Activated CD8-positive, alpha-beta T cell treated with anti-CD3 and anti-CD28 coated beads, Interleukin-2, amount 10 ng/mL, durations not matched to agents 7 days and 5 days (primary cell): ENCODE measurements around the gene ALPL. TPM values are rescaled to one million over a fixed set of nuclear protein-coding genes. Genes with fewer than 3 reads are reported as not detected.

Experiments
- ATAC-seq: fragments of 150-1000 bp; cut with Tn5 transposase; one replicate; pipeline ENCODE4 v1.10.0; 2021; ENCODE audit warnings: moderate library complexity
- CTCF ChIA-PET: fragments of 350-600 bp; sonication (Branson Sonifier 250); formaldehyde crosslinking; loops from one replicate; lab custom pipeline; 2021; ENCODE audit warnings: antibody characterized with exemption; lab: Charles Lee
- POLR2A ChIA-PET: fragments of 350-600 bp; sonication (Branson Sonifier 250); formaldehyde crosslinking; loops from one replicate; lab custom pipeline; 2021; ENCODE audit warnings: antibody characterized with exemption; lab: Charles Lee
- DNase-seq: peaks from one replicate; pipeline ENCODE4 v3.0.0-alpha.2; 2020
- H3K27ac Mint-ChIP-seq: one replicate; pipeline ENCODE4 v1.8.0; 2021; ENCODE audit warnings: mild to moderate bottlenecking, mixed read lengths
- H3K27me3 Mint-ChIP-seq: one replicate; pipeline ENCODE4 v1.8.0; 2021; ENCODE audit warnings: low read depth, mixed read lengths
- H3K36me3 Mint-ChIP-seq: one replicate; pipeline ENCODE4 v1.8.0; 2021; ENCODE audit warnings: low read depth, mixed read lengths
- H3K4me1 Mint-ChIP-seq: one replicate; pipeline ENCODE4 v1.8.0; 2021; ENCODE audit warnings: low read depth, mixed read lengths
- H3K4me3 Mint-ChIP-seq: one replicate; pipeline ENCODE4 v1.8.0; 2021; ENCODE audit warnings: mild to moderate bottlenecking, mixed read lengths
- H3K9me3 Mint-ChIP-seq: one replicate; pipeline ENCODE4 v1.8.0; 2022; ENCODE audit warnings: mixed read lengths; ENCODE audit not compliant: insufficient read depth
- total RNA-seq, 2 experiments: library from RNA; stranded (reverse); gene quantifications; one replicate each; pipeline ENCODE4 v1.2.3, GENCODE V29; 2021

ALPL gene
- total RNA-seq, 2 experiments from 2014 or later: not detected

- POLR2A ChIA-PET: interaction anchor here (0.6 kb wide), 1 partner anchor 102 kb away, joined by 3 read pairs; no protein-coding TSS in a partner anchor
- no peaks in the 10 kb centered on the region for H3K9me3 Mint-ChIP-seq
- no peaks in the 10 kb centered on the region for H3K27me3 Mint-ChIP-seq
- no peak overlapping the region for H3K4me3 Mint-ChIP-seq
- ATAC-seq: no peak
- DNase-seq: no peak
- no peaks in the 10 kb centered on the region for H3K36me3 Mint-ChIP-seq
- H3K4me1 Mint-ChIP-seq: no peaks in the 10 kb centered on the region
- no peak overlapping the region for H3K27ac Mint-ChIP-seq
- CTCF ChIA-PET: no interaction called here
Measured at GRCh38 chr1:21601278-21602048, 92.2 kb downstream of the ALPL start.

- CTCF ChIA-PET: no interaction called here
- Mint-ChIP-seq H3K27me3 (no peaks in the 10 kb centered on the region), H3K4me3 (no peak overlapping the region), H3K27ac (no peak overlapping the region), H3K9me3 (no peaks in the 10 kb centered on the region), H3K36me3 (no peaks in the 10 kb centered on the region), H3K4me1 (peaks cover 9% of the 10 kb centered on the region)
- no peak for DNase-seq
- POLR2A ChIA-PET: no interaction called here
- no peak for ATAC-seq
Measured at GRCh38 chr1:21603177-21604138, 94.2 kb downstream of the ALPL start.

- ChIA-PET CTCF (no interaction called here), POLR2A (no interaction called here)
- ATAC-seq: no peak
- H3K27ac Mint-ChIP-seq: no peak overlapping the region
- H3K4me3 Mint-ChIP-seq: no peak overlapping the region
- peaks cover 11% of the 10 kb centered on the region for H3K4me1 Mint-ChIP-seq
- no peak for DNase-seq
- no peaks in the 10 kb centered on the region for H3K36me3 Mint-ChIP-seq
- H3K27me3 Mint-ChIP-seq: peaks cover 2% of the 10 kb centered on the region
- H3K9me3 Mint-ChIP-seq: no peaks in the 10 kb centered on the region
Measured at GRCh38 chr1:21604208-21604957, 95.2 kb downstream of the ALPL start.

GRCh38 chr1:21605012-21605715 is 95.9 kb downstream of the ALPL start:
- no peak for ATAC-seq
- Mint-ChIP-seq H3K36me3 (no peaks in the 10 kb centered on the region), H3K4me1 (peaks cover 11% of the 10 kb centered on the region), H3K9me3 (no peaks in the 10 kb centered on the region), H3K27me3 (peaks cover 2% of the 10 kb centered on the region), H3K27ac (no peak overlapping the region), H3K4me3 (no peak overlapping the region)
- ChIA-PET CTCF (no interaction called here), POLR2A (no interaction called here)
- DNase-seq: no peak

- Mint-ChIP-seq H3K27ac (no peak overlapping the region), H3K9me3 (no peaks in the 10 kb centered on the region), H3K36me3 (no peaks in the 10 kb centered on the region), H3K27me3 (peaks cover 3% of the 10 kb centered on the region), H3K4me3 (no peak overlapping the region), H3K4me1 (peaks cover 11% of the 10 kb centered on the region)
- ATAC-seq: no peak
- CTCF ChIA-PET: no interaction called here
- POLR2A ChIA-PET: interaction anchor here (0.5 kb wide), 1 partner anchor 930 kb away, joined by 3 read pairs; no protein-coding TSS in a partner anchor
- no peak for DNase-seq
Measured at GRCh38 chr1:21605964-21606705, 96.9 kb downstream of the ALPL start.

- DNase-seq (peak; percentile 55), ATAC-seq (peak; percentile 78)
- ChIA-PET CTCF (no interaction called here), POLR2A (no interaction called here)
- H3K27me3 Mint-ChIP-seq: peaks cover 3% of the 10 kb centered on the region
- H3K9me3 Mint-ChIP-seq: no peaks in the 10 kb centered on the region
- H3K4me3 Mint-ChIP-seq: peak overlapping the region; percentile 4
- no peak overlapping the region for H3K27ac Mint-ChIP-seq
- H3K36me3 Mint-ChIP-seq: no peaks in the 10 kb centered on the region
- H3K4me1 Mint-ChIP-seq: peaks cover 11% of the 10 kb centered on the region
Measured at GRCh38 chr1:21607549-21608529, 98.6 kb downstream of the ALPL start.

- no peak overlapping the region for H3K27ac Mint-ChIP-seq
- ATAC-seq: no peak
- H3K36me3 Mint-ChIP-seq: no peaks in the 10 kb centered on the region
- no peak for DNase-seq
- H3K4me3 Mint-ChIP-seq: no peak overlapping the region
- POLR2A ChIA-PET: no interaction called here
- peaks cover 11% of the 10 kb centered on the region for H3K4me1 Mint-ChIP-seq
- peaks cover 3% of the 10 kb centered on the region for H3K27me3 Mint-ChIP-seq
- CTCF ChIA-PET: interaction anchor here (0.6 to 1.1 kb wide), 2 partner anchors 13 to 349 kb away, joined by 3 read pairs; no protein-coding TSS in a partner anchor
- H3K9me3 Mint-ChIP-seq: no peaks in the 10 kb centered on the region
Measured at GRCh38 chr1:21608798-21609197, 99.6 kb downstream of the ALPL start.

GRCh38 chr1:21610027-21610426 is 100.8 kb downstream of the ALPL start:
- H3K9me3 Mint-ChIP-seq: no peaks in the 10 kb centered on the region
- no peaks in the 10 kb centered on the region for H3K36me3 Mint-ChIP-seq
- H3K4me1 Mint-ChIP-seq: peaks cover 11% of the 10 kb centered on the region
- POLR2A ChIA-PET: interaction anchor here (0.6 kb wide), 1 partner anchor 68 kb away, joined by 3 read pairs; no protein-coding TSS in a partner anchor
- DNase-seq (no peak), ATAC-seq (no peak)
- H3K27me3 Mint-ChIP-seq: peaks cover 3% of the 10 kb centered on the region
- CTCF ChIA-PET: no interaction called here
- H3K4me3 Mint-ChIP-seq: no peak overlapping the region
- no peak overlapping the region for H3K27ac Mint-ChIP-seq

GRCh38 chr1:21610989-21611785 is 102.0 kb downstream of the ALPL start:
- ChIA-PET POLR2A (no interaction called here), CTCF (no interaction called here)
- H3K4me3 Mint-ChIP-seq: no peak overlapping the region
- no peak overlapping the region for H3K27ac Mint-ChIP-seq
- H3K27me3 Mint-ChIP-seq: peaks cover 3% of the 10 kb centered on the region
- no peaks in the 10 kb centered on the region for H3K9me3 Mint-ChIP-seq
- H3K4me1 Mint-ChIP-seq: peaks cover 11% of the 10 kb centered on the region
- no peaks in the 10 kb centered on the region for H3K36me3 Mint-ChIP-seq
- DNase-seq (no peak), ATAC-seq (no peak)
